ENCODE results near the gene HADHA.

DNA sequence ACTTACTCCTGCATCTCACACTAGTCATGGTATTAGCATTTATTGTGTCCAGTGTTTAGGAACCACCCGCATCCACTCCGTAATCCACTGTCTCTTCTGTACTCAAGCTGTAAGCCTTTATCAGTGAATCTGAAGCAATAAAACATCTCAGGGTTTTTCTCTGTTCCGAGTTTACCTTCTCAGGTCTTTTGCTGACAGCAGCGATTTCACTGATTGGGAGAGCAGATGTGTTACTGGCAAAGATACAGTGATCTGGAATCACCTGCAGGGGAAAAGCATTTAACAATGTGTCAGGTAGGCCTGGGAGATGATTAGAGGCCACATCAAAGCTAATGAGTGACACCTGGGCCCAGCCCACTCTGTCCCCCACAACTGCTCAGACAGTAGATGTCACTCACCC, 46.9 kb downstream of the HADHA start:
- no peak for TF ChIP-seq EZH2phosphoT487 (IDR thresholded peaks at IDR 0.05; ENCODE audit: low read depth)
- TF ChIP-seq, protein P1, sequence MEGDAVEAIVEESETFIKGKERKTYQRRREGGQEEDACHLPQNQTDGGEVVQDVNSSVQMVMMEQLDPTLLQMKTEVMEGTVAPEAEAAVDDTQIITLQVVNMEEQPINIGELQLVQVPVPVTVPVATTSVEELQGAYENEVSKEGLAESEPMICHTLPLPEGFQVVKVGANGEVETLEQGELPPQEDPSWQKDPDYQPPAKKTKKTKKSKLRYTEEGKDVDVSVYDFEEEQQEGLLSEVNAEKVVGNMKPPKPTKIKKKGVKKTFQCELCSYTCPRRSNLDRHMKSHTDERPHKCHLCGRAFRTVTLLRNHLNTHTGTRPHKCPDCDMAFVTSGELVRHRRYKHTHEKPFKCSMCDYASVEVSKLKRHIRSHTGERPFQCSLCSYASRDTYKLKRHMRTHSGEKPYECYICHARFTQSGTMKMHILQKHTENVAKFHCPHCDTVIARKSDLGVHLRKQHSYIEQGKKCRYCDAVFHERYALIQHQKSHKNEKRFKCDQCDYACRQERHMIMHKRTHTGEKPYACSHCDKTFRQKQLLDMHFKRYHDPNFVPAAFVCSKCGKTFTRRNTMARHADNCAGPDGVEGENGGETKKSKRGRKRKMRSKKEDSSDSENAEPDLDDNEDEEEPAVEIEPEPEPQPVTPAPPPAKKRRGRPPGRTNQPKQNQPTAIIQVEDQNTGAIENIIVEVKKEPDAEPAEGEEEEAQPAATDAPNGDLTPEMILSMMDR (IDR thresholded peaks at IDR 0.05; ENCODE audit: low read depth, low read length): no peak
